Neural cell (in vitro differentiated cells): ENCODE data around the gene LDB2.

Experiments used
- CTCF ChIP-seq: fragments of 450-650 bp; IDR thresholded peaks from 2 replicates; pipeline ENCODE4 v1.5.1; 2014; ENCODE audit warnings: antibody characterized with exemption, mild to moderate bottlenecking, moderate library complexity; ENCODE audit not compliant: poor library complexity, severe bottlenecking
- EP300 ChIP-seq: fragments of 450-650 bp; conservative IDR thresholded peaks from 2 replicates; pipeline ENCODE4 v1.6.1; 2014; ENCODE audit warnings: antibody characterized with exemption, mild to moderate bottlenecking, moderate library complexity; ENCODE audit not compliant: poor library complexity, severe bottlenecking
- EZH2 ChIP-seq: fragments of 200-600, 300-800 bp; shearing (Covaris generic), sonication (generic); IDR thresholded peaks from 2 replicates; pipeline ENCODE4 v1.6.1; 2014; ENCODE audit warnings: antibody characterized with exemption, low read length, borderline replicate concordance, mild to moderate bottlenecking; ENCODE audit not compliant: insufficient read depth, poor library complexity, severe bottlenecking
- POLR2AphosphoS5 ChIP-seq: IDR thresholded peaks from 2 replicates; pipeline ENCODE4 v1.6.1; 2012
- SMC3 ChIP-seq: fragments of 450-650 bp; conservative IDR thresholded peaks from 2 replicates; pipeline ENCODE4 v1.6.1; 2014; ENCODE audit warnings: antibody characterized with exemption, mild to moderate bottlenecking, moderate library complexity; ENCODE audit not compliant: poor library complexity

GRCh38 chr4:16858275-16858752, 40.1 kb downstream of the LDB2 start:
- TF ChIP-seq CTCF: no peak
- TF ChIP-seq EP300: no peak
- TF ChIP-seq SMC3: no peak
- TF ChIP-seq EZH2: no peak
- no peak for TF ChIP-seq POLR2AphosphoS5
